ENCODE measurements around the gene SRMS.

The SRMS gene

GRCh38 chr20:63551068-63551467, 3.5 kb upstream of the SRMS start:
- no peak for DNase-seq

DNA sequence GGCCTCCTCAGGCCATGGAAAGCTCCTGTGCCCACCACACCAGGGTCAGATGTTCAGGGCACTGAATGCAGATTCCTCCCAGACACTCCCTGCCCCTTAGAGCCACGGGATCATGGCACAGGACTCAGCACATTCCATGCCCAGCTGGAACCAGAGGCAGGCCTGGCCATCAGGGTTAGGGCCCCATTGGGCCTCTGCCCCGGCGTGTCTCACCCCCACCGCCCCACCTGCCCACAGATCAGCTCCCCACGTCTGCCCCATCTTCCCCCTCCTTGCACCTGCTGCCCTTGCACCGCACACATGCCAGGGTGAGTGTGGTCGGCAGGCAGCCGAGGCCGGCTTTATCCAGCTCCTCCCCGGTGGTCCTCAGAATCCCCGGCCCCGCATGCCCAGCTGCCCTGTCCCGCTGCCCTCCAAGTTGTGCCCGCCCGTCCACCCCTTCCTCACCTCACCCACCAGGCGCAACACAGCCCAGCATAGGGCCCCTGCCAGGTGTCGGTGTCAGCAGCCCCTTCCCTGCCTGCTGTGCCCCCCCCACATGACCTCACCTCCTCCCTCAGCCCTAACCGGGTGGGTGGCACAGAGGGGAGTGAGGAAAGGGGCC, 2.2 kb upstream of the SRMS start:
- DNase-seq: no peak

DNA sequence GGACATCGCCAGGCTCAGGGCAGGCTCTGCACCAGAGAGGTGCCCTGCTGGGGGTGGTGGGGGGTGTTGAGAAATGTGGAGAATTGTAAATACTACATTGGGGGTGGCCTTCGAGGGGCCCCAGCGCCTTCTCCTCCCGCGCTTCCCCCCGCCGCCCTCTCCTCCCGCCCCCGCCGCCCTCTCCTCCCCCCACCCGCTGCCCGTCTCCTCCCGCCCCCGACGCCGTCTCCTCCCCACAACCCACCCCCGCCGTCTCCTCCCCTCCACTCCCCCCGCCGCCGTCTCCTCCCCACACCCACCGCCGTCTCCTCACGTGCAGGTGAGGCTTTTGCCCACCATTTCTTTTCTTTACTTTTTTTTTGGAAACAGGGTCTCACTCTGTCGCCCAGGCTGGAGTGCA, 1.5 kb upstream of the SRMS start:
- DNase-seq: no peak

- DNase-seq: no peak
Measured at GRCh38 chr20:63548542-63548941, 993 bp upstream of the SRMS start.

DNA sequence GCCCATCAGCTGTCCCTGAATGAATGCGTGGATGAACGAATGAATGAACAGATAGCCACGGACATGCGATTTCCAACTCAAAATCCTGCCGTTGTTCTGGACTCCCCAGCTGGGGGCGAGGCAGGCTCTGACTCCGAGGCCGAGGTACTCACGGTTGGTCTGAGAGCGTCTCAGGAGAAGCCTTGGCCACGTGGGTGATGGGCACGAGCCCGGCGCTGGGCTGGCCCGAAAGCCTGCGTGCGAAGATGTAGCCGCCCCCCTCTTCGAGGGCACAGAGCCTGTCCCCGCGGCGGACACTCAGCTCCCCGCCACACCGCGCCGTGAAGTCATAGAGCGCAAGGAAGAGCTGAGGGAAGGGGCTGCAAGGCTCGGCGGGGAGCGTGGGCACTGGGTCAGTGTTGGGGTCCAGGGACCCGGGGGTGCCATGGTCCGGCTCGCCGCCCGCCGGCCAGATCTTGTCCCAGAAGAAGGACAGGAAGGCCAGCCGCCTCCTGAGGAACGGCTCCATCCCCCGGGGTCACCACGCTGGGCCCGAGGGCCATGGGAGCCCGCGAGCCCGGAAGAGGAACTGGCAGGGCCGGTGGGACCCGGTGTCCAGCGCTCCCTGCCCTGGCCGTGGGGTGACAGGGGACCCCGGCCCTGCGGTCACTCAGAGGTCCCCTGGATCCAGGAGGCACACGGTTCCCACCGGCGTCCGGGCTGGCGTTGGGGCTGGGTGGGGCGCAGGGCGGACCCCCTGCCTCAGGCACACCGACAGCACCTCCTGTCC, 409 bp downstream of the SRMS start:
- DNase-seq: no peak

DNA sequence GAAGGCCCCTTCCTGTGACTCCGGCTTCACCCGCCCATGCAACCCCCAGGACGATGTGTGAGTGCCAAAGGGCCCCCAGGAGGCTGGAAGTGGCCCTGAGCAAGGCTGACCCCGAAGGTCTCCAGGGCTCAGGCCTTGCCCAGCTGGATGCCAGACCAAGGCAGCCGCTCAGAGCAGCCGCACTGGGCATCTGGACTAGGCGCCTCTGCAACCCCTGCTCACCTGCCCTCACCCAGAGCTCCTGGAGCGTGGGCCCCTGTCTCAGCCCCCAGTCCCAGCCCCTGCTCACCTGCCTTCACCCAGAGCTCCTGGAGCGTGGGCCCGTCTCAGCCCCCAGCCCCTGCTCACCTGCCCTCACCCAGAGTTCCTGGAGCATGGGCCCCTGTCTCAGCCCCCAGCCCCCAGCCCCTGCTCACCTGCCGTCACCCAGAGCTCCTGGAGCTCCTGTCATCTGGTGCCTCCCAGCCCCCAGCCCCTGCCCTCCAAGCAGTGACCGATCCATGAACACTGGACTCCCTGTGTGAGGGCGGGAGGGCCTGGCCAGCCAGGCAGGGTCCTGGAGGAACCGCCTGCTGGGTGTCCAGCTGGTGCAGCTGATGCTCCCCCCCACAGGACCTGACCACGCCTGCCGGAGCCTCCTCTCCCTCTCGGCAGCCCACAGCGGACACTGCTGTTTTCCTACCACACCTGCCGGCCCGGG, 1.1 kb downstream of the SRMS start:
- DNase-seq: no peak

GRCh38 chr20:63545814-63546213, 1.7 kb downstream of the SRMS start:
- DNase-seq: no peak

DNA sequence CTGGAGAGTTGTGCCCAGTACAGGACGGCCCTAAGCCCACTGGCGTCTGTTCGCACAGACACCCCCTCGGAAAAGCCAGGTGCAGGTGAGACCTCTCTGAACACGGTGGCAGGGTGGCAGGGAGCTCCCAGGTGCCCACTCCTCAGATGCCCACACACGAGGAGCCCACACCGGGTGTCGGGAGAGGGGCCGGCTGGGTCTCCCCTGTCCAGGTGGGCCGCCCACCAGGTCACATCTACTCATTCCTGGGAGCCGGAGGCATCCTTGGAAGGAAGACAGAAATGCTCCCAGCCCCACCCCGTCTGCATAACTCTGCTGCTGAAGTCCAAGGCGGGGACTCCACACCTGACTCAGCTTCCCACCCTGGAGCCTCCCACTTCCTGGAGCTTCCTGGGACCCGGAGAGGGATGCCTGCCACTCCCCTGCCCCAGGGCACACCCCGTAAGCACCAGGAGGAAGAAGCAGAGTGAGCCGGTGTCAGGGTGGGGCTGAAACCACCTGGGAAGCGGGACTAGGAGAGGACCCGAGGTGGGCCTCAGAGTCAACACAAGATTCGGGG, 2.5 kb downstream of the SRMS start:
- DNase-seq: no peak

DNA sequence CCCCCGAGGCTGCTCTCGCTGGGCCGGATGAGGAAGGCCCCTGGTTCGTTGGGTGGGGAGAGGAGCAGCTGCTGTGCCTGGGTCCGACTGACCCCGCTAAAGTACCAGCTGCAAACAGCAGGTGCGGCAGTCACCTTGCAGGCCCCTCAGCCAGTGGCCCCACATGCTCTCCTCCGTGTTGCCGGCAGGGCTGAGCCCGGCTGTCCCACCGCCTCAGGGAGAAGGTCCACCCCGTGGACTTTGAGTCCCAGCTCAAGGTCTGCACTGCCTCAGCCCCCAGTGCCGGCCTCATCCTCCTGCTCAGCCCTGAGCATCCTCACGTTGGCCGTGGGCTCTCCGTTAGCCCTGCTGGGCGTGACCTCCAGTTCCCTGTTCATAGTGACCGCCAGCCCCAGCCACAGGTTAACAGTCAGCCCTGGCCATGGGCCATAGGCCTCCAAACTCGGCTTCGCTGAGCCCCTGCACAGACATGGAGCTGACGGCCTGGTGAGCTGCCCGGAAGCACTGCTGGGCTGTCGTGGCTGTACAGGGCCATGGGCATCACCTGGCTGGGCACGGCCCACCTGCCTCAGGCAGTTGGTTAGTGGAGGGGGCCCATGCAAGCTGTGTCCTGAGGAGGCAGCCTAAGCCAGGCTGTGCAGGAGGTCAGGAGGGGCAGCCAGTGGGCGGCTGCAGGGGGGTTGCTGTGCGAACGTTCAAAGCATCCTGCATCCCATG, 3.1 kb downstream of the SRMS start:
- DNase-seq: no peak

DNA sequence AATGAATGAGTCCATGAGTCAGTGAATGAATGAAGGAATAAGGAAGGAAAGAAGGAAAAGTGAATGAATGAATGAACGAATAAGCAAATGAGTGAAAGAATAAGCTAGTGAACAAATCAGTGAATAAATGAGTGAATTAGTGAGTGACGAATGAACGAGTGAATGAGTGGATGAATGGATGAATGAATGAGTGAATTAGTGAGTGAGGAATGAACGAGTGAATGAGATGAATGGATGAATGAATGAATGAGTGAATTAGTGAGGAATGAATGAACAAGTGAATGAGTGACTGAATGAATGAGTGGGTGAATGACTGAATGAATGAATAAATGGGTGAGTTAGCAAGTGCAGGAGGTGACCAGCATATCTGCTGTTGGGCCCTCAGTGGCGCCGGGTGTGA, 3.8 kb downstream of the SRMS start:
- no peak for DNase-seq

- DNase-seq: no peak
Measured at GRCh38 chr20:63543131-63543530, 4.4 kb downstream of the SRMS start.

DNA sequence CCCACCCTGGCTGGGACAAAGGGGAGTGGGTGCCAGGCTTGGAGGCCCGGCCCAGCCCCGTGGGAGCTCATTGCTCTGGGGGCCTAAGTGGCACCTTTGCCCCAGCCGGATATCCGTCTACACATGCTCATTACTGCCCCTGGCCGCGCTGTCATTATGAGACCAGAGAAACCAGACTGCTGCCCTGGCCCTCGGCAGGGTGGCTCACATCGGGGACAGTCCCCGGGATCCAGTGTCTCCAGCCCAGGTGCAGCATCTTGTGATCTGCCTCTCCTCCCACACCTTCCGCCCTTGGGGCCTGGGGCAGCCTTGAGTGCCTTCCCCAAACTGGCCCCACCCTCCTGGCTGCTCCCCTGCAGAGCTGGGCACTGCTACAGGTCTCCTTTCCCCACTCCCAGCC, 4.9 kb downstream of the SRMS start:
- DNase-seq: no peak

GRCh38 chr20:63542031-63542559, 5.5 kb downstream of the SRMS start:
- DNase-seq: no peak

- no peak for DNase-seq
Measured at GRCh38 chr20:63541371-63541770, 6.2 kb downstream of the SRMS start.

GRCh38 chr20:63540417-63541186, 6.9 kb downstream of the SRMS start:
- peak in 1 of 2 donors; percentile 5 for DNase-seq

GRCh38 chr20:63539441-63540370, 7.8 kb downstream of the SRMS start:
- DNase-seq: no peak

GRCh38 chr20:63539092-63539430, 8.5 kb downstream of the SRMS start:
- DNase-seq: no peak

DNA sequence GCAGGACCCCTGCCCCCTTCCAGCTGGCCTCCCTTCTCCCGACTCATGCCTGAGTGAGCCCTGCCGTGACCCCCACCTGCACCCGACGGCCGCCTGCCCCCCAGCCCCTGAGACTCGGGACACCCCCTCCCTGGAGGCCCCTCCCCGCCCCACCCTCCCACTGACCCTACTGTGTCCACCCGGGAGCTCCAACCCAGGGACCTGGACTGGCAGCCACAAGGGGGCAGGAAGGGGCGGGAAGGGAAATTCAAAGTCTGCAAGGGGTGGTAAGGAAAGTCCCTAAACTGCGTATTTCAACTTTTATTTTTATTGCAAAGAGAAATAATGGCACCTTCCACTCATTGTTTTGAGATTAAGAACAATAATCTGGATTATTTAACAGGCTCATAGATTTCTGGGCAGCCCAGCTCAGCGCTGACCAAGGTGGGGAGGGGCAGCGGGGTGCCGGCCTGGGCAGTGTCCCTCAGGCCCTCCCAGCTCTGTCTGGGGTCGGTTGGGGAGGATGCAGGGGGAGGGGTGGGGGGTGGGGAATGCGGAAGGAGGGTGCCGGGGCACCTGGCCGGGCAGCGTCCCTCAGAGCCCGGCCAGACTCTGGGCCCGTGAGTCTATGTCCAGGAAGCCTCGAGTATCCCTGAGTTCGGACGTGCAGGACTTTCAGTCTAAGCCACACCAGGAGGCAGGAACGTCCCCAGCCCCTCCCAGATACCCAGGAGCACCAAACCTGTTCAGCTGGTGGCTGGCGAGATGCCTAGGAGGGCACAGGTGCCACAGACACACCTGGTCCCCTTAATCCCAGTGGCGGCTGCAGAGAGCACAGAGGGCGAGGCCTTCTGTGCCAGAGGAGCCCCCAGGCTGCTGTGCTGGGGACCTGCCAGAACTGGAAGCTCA, 9.1 kb downstream of the SRMS start:
- DNase-seq: peak; percentile 16 to 31

- peak; percentile 99 for DNase-seq
Measured at GRCh38 chr20:63537525-63538203, 9.9 kb downstream of the SRMS start.

Measured in inflammatory macrophage (primary cell).